ENCODE data around the gene CPNE6. TPM values are rescaled to one million over a fixed set of nuclear protein-coding genes. Genes with fewer than 3 reads are reported as not detected.

The CPNE6 gene
- total and polyA plus RNA-seq, 2 donors (not counting 1 experiment from before 2014, with no cell fraction given) = not detected

- ChIA-PET POLR2A (interaction anchor here (0.6 to 2.9 kb wide), 5 partner anchors 17 to 77 kb away, joined by 3 to 49 read pairs (median 5); partner anchors contain the start of gene PSME1), CTCF (interaction anchor here (1.1 to 4.1 kb wide), 11 partner anchors 9 to 192 kb away, joined by 3 to 37 read pairs (median 5); partner anchors contain the start of genes CIDEB, EMC9, IRF9 and PSME1)
- peak overlapping the region; percentile 95 for H3K4me2 ChIP-seq (replicated peaks; ENCODE audit: low read depth, low read length, poor library complexity, severe bottlenecking)
- Mint-ChIP-seq H3K27me3 (no peaks in the 10 kb centered on the region), H3K4me1 (peaks cover 26% of the 10 kb centered on the region), H3K9me3 (ENCODE audit: insufficient read depth) (no peaks in the 10 kb centered on the region), H3K27ac (no peak overlapping the region), H3K4me3 (peak overlapping the region; percentile 93)
- H2AFZ ChIP-seq (ENCODE audit: insufficient read depth, low read depth, low read length, poor library complexity, severe bottlenecking) = no peak overlapping the region
- no peak for DNase-seq
- H3K79me2 ChIP-seq (ENCODE audit: control insufficient read depth, insufficient read depth, low read length) = peaks cover 30% of the 10 kb centered on the region
- H3K9ac ChIP-seq (ENCODE audit: low read length) = peak overlapping the region; percentile 98
- no peaks in the 10 kb centered on the region for H3K27me3 ChIP-seq (replicated peaks in 1 of 4; ENCODE audit: control extremely low read depth in 1 of 4, control insufficient read depth in 3 of 4, insufficient read depth in 4 of 4, low read length in 3 of 4)
- no peak for ATAC-seq (ENCODE audit: low read depth)
- peak overlapping the region in 1 of 2 donors; percentile 100 for H3K27ac ChIP-seq (ENCODE audit: low read length in 2 of 2)
- intact Hi-C loops (cut with micrococcal nuclease) = loop anchor here (10.0 kb wide), 1 partner anchor 561 kb away; the partner anchor contains the start of genes THTPA and ZFHX2
- H3K9me3 ChIP-seq (ENCODE audit: control extremely low read depth in 1 of 3, control insufficient read depth in 2 of 3, insufficient read depth in 1 of 3, low read length in 2 of 3) = no peaks in the 10 kb centered on the region
- H4K20me1 ChIP-seq (ENCODE audit: control insufficient read depth, insufficient read depth, low read length, poor library complexity, severe bottlenecking) = peaks cover 13% of the 10 kb centered on the region
- no peak for TF ChIP-seq EZH2 (IDR thresholded peaks at IDR 0.05; ENCODE audit: borderline replicate concordance, insufficient read depth, low read depth, low read length, poor library complexity, severe bottlenecking)
- TF ChIP-seq CTCF (IDR thresholded peaks at IDR 0.05) = no peak
- H3K36me3 ChIP-seq (replicated peaks in 1 of 2; ENCODE audit: control extremely low read depth in 1 of 2, control insufficient read depth in 1 of 2, extremely low read depth in 1 of 2, insufficient read depth in 2 of 2, low read length in 1 of 2) = peaks cover 5 to 44% of the 10 kb centered on the region in 2 experiments
- H3K4me3 ChIP-seq (ENCODE audit: control extremely low read depth in 1 of 5, extremely low read depth in 1 of 5, insufficient read depth in 1 of 5, low read depth in 2 of 5, low read length in 4 of 5) = peak overlapping the region in 3 of 5 experiments; percentile 88 to 99 (median 91)
- peaks cover 17 to 25% of the 10 kb centered on the region in 2 donors for H3K4me1 ChIP-seq (ENCODE audit: control insufficient read depth in 2 of 2, insufficient read depth in 2 of 2, low read length in 2 of 2)
- 93% methylated on average over 3 of the region's 6 CpGs for WGBS (ENCODE audit: insufficient coverage)
These were observed 44.9 kb downstream of the CPNE6 start for GRCh38 chr14:24116128-24116814.

GRCh38 chr14:24117179-24117578, 45.8 kb downstream of the CPNE6 start:
- CTCF ChIA-PET = interaction anchor here (1.2 to 4.1 kb wide), 6 partner anchors 8 to 191 kb away, joined by 3 to 28 read pairs (median 4); partner anchors contain the start of genes CIDEB, EMC9, PSME1 and PSME2
- POLR2A ChIA-PET = interaction anchor here (0.6 to 0.9 kb wide), 4 partner anchors 18 to 76 kb away, joined by 3 to 5 read pairs (median 4); partner anchors contain the start of gene PSME1
- Histone ChIP-seq H3K27ac (ENCODE audit: low read length in 2 of 2) (no peak overlapping the region), H2AFZ (ENCODE audit: insufficient read depth, low read depth, low read length, poor library complexity, severe bottlenecking) (no peak overlapping the region), H3K36me3 (replicated peaks in 1 of 2; ENCODE audit: control extremely low read depth in 1 of 2, control insufficient read depth in 1 of 2, extremely low read depth in 1 of 2, insufficient read depth in 2 of 2, low read length in 1 of 2) (peaks cover 5 to 49% of the 10 kb centered on the region in 2 experiments), H3K9me3 (ENCODE audit: control extremely low read depth in 1 of 3, control insufficient read depth in 2 of 3, insufficient read depth in 1 of 3, low read length in 2 of 3) (no peaks in the 10 kb centered on the region), H3K9ac (ENCODE audit: low read length) (no peak overlapping the region), H3K4me3 (ENCODE audit: control extremely low read depth in 1 of 5, extremely low read depth in 1 of 5, insufficient read depth in 1 of 5, low read depth in 2 of 5, low read length in 4 of 5) (no peak overlapping the region), H3K79me2 (ENCODE audit: control insufficient read depth, insufficient read depth, low read length) (peaks cover 29% of the 10 kb centered on the region), H4K20me1 (ENCODE audit: control insufficient read depth, insufficient read depth, low read length, poor library complexity, severe bottlenecking) (peaks cover 13% of the 10 kb centered on the region), H3K27me3 (replicated peaks in 1 of 4; ENCODE audit: control extremely low read depth in 1 of 4, control insufficient read depth in 3 of 4, insufficient read depth in 4 of 4, low read length in 3 of 4) (no peaks in the 10 kb centered on the region), H3K4me2 (replicated peaks; ENCODE audit: low read depth, low read length, poor library complexity, severe bottlenecking) (no peak overlapping the region), H3K4me1 (ENCODE audit: control insufficient read depth in 2 of 2, insufficient read depth in 2 of 2, low read length in 2 of 2) (peaks cover 17 to 25% of the 10 kb centered on the region in 2 donors)
- ATAC-seq (ENCODE audit: low read depth) (no peak), DNase-seq (no peak)
- Mint-ChIP-seq H3K4me1 (peaks cover 26% of the 10 kb centered on the region), H3K27ac (no peak overlapping the region), H3K9me3 (ENCODE audit: insufficient read depth) (no peaks in the 10 kb centered on the region), H3K4me3 (no peak overlapping the region), H3K27me3 (no peaks in the 10 kb centered on the region)
- TF ChIP-seq EZH2 (IDR thresholded peaks at IDR 0.05; ENCODE audit: borderline replicate concordance, insufficient read depth, low read depth, low read length, poor library complexity, severe bottlenecking) (no peak), CTCF (IDR thresholded peaks at IDR 0.05) (no peak)
- intact Hi-C loops (cut with micrococcal nuclease) = loop anchor here (10.0 kb wide), 1 partner anchor 562 kb away; the partner anchor contains the start of genes THTPA and ZFHX2
- WGBS (ENCODE audit: insufficient coverage) = 100% methylated on average over 4 of the region's 6 CpGs

Data from B cell (primary cell).